Adrenal gland (tissue), 12 donors: ENCODE results near the gene GIGYF2. TPM values are rescaled to one million over a fixed set of nuclear protein-coding genes. Genes with fewer than 3 reads are reported as not detected.

Experiments used
- DNase-seq, 7 donors: peaks; one replicate each; pipeline ENCODE4 v3.0.0-alpha.2; 2019 to 2020
- H3K27ac ChIP-seq, 5 donors: fragments of 200-600 bp; sonication (generic) in 4 of 5; 1 replicate in 3 of 5; 2 replicates in 2 of 5; pipeline versions ENCODE4 v1.5.1 to v1.8.0; 2016 to 2020; ENCODE audit warnings: mild to moderate bottlenecking in 1 of 5
- H3K27me3 ChIP-seq: fragments of 200-600 bp; 2 replicates; pipeline ENCODE4 v1.8.0; 2021
- H3K36me3 ChIP-seq, 2 donors: fragments of 200-600 bp; replicated peaks in 1 of 2; 1 replicate in 1 of 2; 2 replicates in 1 of 2; pipeline versions ENCODE4 v1.5.1 to v1.8.0; 2018 to 2022
- H3K4me1 ChIP-seq, 2 donors: fragments of 200-600 bp; replicated peaks in 1 of 2; 1 replicate in 1 of 2; 2 replicates in 1 of 2; pipeline versions ENCODE4 v1.5.1 to v1.8.0; 2018 to 2021
- H3K4me3 ChIP-seq, 4 donors: fragments of 200-600 bp; sonication (generic) in 3 of 4; one replicate each; pipeline ENCODE4 v1.5.1; 2016 to 2018
- H3K9me3 ChIP-seq, 3 donors: fragments of 200-600 bp; sonication (generic) in 1 of 3; replicated peaks in 1 of 3; 1 replicate in 2 of 3; 2 replicates in 1 of 3; pipeline versions ENCODE4 v1.5.1 to v1.8.0; 2016 to 2021
- CTCF ChIP-seq, 6 experiments: fragments of 450-650 bp in 4 of 6; fragments of 200-600 bp in 2 of 6; sonication (generic) in 1 of 6; IDR thresholded peaks; 1 replicate in 5 of 6; 2 replicates in 1 of 6; pipeline versions ENCODE4 v1.5.1 to v1.8.0; 2016 to 2021; ENCODE audit warnings: antibody characterized with exemption in 6 of 6, mild to moderate bottlenecking in 2 of 6, moderate library complexity in 1 of 6
- POLR2A ChIP-seq, 2 donors: fragments of 450-650 bp; IDR thresholded peaks; one replicate each; pipeline ENCODE4 v1.6.1; 2017; ENCODE audit warnings: antibody characterized with exemption in 2 of 2, mild to moderate bottlenecking in 2 of 2, moderate library complexity in 1 of 2
- WGBS, 4 donors: extraction: QIAGEN DNeasy Blood & Tissue Kit in 2 of 4; methylation state at CpG; one replicate each; pipeline versions ENCODE4 v1.1.5 to v1.1.7; 2013 to 2017; 5-methylcytosine and 5-hydroxymethylcytosine counted together
- intact Hi-C, 2 donors: fragments of 100-400 bp; cut with DNase I; formaldehyde crosslinking; loops; one replicate each; pipeline versions ENCODE4 v1.14.1 to v1.15.0; 2022 to 2023
- polyA plus RNA-seq, 3 donors: library from polyadenylated mRNA; stranded (reverse); fragments of 200-250 nt in 2 of 3; fragments of 350-450 nt in 1 of 3; fragmentation: Illumina TruSeq in 1 of 3; extraction: RNeasy Lipid Tissue Mini Kit (QIAGEN cat#74804) in 1 of 3; gene quantifications; one replicate each; pipeline ENCODE4 v1.2.3, GENCODE V29; 2013 to 2014
- total RNA-seq, 9 donors: library from RNA; depleted of rRNA in 4 of 9; stranded (reverse); fragments of >200 nt in 4 of 9; fragments of 120-200 nt in 1 of 9; fragmentation: NEBNext Ultra II Directional in 1 of 9; extraction: Animal tissue kit (Norgen Biotek cat#: 25700) in 1 of 9; gene quantifications; one replicate each; pipeline versions ENCODE4 v1.1.0 to v1.2.4, GENCODE V29; 2013 to 2023
- donor health status: healthy with polysubstance abuse.
- donor health status: Bipolar disorder and iron deficiency.
- donor health status: DM: yes; HTN: yes; CAD: no.
- donor health status: DM: no; HTN: no; CAD: no.
- donor health status: DM: no; HTN: no; CAD: no.
- donor health status: DM: yes; HTN: yes; CAD: no.

Gene GIGYF2
- total and polyA plus RNA-seq, 12 donors = 13.5 to 93.7 (median 65.4) TPM

DNA sequence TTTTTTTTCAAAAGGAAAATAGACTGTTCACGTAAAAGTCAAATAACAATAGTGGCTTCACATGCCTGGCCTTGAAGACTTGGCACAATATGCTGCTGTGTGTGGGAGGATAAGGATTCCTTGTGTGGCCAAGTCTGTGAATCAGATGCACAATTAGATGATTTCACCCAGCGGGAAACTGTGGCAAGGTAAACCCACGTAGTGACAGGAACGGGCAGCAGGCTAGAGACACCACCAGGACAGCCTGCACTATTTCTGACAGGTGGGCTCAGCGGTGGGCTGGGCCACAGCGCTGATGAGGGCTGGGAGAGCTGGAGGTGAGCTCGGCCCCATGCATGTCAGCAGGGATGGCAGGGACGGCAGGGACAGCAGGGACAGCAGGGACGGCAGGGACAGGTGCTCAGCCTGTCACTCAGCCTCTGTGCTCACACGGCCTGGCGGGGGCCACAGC lies 194.5 kb downstream of the GIGYF2 start:
- Histone ChIP-seq H3K27me3 (no peaks in the 10 kb centered on the region), H3K4me1 (peaks cover 11 to 15% of the 10 kb centered on the region in 2 donors), H3K9me3 (no peaks in the 10 kb centered on the region), H3K27ac (peak overlapping the region in 4 of 5 donors; percentile 65 to 84 (median 76)), H3K36me3 (no peaks in the 10 kb centered on the region), H3K4me3 (peak overlapping the region in 1 of 4 donors; percentile 4)
- intact Hi-C loops = no loop called here
- TF ChIP-seq POLR2A (IDR thresholded peaks at IDR 0.05) (no peak), CTCF (IDR thresholded peaks at IDR 0.05) (no peak)
- WGBS, 4 donors = 41 to 46% (median 43%) methylated on average over 8 to 11 of the region's 11 CpGs
- peak in 6 of 7 donors; percentile 62 to 76 (median 70) for DNase-seq

DNA sequence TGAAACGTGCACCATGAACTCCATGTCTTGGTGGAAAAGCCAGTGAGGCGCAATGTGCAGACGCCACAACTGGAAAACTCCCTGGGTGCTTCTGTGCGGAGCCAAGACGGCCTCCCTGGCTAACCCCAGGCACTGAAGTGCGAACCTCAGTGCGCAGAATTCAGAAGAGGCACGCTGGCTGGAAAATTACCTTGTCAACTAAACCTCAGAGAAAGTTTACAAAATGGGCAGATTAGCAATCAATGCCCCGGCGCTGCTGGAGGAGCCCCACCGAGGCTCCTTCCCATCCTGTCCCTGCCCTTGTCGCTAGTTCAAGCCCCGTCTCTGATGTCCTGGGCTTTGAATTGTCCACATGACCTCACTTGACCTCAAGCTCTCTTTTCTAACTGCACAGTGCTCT lies 195.1 kb downstream of the GIGYF2 start:
- Histone ChIP-seq H3K36me3 (no peaks in the 10 kb centered on the region), H3K27me3 (no peaks in the 10 kb centered on the region), H3K27ac (peak overlapping the region in 3 of 5 donors; percentile 73 to 84 (median 79)), H3K4me1 (peaks cover 11 to 15% of the 10 kb centered on the region in 2 donors), H3K4me3 (no peak overlapping the region), H3K9me3 (no peaks in the 10 kb centered on the region)
- intact Hi-C loops = no loop called here
- WGBS, 4 donors = 86 to 96% (median 91%) methylated on average over 13 of the region's 13 CpGs
- peak in 3 of 7 donors; percentile 9 to 18 (median 15) for DNase-seq
- TF ChIP-seq POLR2A (IDR thresholded peaks at IDR 0.05) (no peak), CTCF (IDR thresholded peaks at IDR 0.05) (no peak)

- Histone ChIP-seq H3K4me1 (peaks cover 11 to 15% of the 10 kb centered on the region in 2 donors), H3K27ac (no peak overlapping the region), H3K4me3 (no peak overlapping the region), H3K9me3 (no peaks in the 10 kb centered on the region), H3K27me3 (no peaks in the 10 kb centered on the region), H3K36me3 (no peaks in the 10 kb centered on the region)
- peak in 3 of 7 donors; percentile 1 to 46 (median 19) for DNase-seq
- WGBS, 4 donors = 90 to 94% (median 93%) methylated on average over 17 to 20 of the region's 20 CpGs
- intact Hi-C loops = no loop called here
- TF ChIP-seq CTCF (IDR thresholded peaks at IDR 0.05) = no peak
- no peak for TF ChIP-seq POLR2A (IDR thresholded peaks at IDR 0.05)
Observed at GRCh38 chr2:232892843-232893242, 195.7 kb downstream of the GIGYF2 start.

DNA sequence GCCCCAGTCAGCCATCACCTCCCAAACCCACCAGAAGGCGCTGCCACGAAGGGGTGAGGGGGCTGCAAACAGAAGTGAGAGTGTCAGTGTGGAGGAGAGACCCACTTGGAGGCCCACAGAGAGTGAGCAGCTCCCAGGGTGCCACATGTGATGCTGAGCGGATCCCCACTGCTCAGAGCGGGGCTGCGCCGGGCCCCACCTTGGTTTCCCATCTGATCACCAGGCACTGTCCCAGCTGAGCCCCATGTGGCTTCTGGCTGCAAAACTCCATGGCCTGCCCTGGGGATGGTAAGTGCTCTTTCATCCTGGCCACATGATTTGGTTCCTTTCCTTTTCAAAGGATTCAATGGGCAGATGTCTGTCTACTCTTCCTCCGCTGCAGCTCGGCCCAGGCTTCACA lies 196.7 kb downstream of the GIGYF2 start:
- no peak for TF ChIP-seq POLR2A (IDR thresholded peaks at IDR 0.05)
- TF ChIP-seq CTCF (IDR thresholded peaks at IDR 0.05) = no peak
- no peaks in the 10 kb centered on the region for H3K27me3 ChIP-seq
- H3K36me3 ChIP-seq = no peaks in the 10 kb centered on the region
- no peak overlapping the region for H3K4me3 ChIP-seq
- intact Hi-C loops = no loop called here
- peak in 3 of 7 donors; percentile 1 to 25 (median 10) for DNase-seq
- H3K27ac ChIP-seq = no peak overlapping the region
- no peaks in the 10 kb centered on the region for H3K9me3 ChIP-seq
- 91 to 98% (median 94%) methylated on average over 4 to 8 of the region's 8 CpGs for WGBS, 4 donors
- peaks cover 11 to 15% of the 10 kb centered on the region in 2 donors for H3K4me1 ChIP-seq
